Bronchial smooth muscle cell (primary cell): ENCODE data around the gene PTPRR. TPM values are rescaled to one million over a fixed set of nuclear protein-coding genes. Genes with fewer than 3 reads are reported as not detected.

Experiments used
- total RNA-seq: library from RNA; depleted of rRNA; stranded (reverse); fragments of >200 nt; gene quantifications from 2 replicates; pipeline ENCODE4 v1.2.1, GENCODE V29; 2014

Gene PTPRR
- total RNA-seq, result 0.09 TPM in 1 of 2 replicates, not detected in the other

DNA sequence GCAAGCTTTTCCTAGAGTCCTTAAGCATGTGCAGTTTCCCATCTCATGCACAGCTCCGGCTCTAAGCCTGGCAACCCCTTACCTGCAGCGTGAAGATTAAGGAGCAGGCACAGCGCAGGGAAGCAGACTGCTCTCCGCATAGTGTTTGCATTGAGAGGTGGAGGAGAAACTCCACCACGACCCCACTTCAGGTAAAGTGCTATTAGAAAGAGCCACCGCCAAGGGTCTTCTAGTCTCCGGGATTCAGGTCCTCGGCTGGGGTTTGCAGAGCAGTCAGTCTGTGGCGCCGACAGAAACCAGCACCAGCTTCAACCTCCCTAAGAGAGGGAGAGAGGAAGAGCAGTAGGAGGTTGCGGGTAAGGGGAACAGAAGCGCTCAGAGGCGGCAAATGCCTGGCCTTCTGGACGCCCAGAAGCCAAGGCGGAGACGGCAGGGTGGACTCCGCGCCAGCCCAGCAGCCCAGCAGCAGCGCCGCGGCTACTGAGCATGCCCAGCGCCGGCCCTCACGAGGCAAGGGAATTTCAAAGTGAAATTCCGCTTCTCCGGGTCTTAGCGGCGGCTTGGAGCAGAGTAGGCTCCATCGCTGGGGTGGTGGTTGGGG lies at the start of gene PTPRR:
TSS of gene PTPRR (minus strand) at position 488 of the 601 bp plus-strand sequence. CDS start at position 140, 348 bp downstream.

DNA sequence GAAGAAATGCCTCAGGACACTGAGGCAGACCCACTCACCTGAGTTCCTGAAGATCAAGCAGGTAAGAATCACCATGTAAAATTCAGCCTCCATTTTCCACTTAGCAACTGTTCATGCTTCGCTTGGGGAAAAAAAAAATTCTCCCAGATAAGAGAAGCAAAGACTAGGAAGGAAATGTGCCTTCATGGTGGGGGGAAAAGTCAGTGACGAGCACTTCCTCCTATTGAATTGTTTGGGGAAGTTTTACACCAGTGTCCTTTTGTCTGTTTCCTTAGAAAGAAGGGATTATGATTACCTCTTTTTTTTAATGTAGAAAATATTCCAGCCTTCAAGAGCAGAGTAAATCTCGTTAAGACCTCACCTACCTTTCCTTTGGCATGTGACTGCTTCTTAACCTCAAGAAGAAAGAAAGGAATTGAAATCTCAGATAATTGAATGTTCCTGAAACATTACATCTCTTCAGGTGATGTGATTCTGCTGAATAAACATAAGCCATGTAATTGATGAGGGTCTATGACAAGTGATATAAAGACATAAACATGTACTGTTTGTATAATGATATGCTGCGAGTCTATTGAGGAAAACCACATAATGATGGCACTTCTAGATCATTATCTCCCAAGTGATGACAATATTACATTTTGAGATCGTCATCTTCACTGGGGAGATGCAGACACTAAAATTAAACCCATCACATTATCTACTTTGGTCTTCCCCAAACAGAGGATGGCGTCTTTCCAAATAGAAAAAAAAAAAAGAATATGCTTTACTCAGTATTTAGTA lies 283.0 kb downstream of the PTPRR start, which contains the start of gene PTPRB:
TSS of gene PTPRB (minus strand) at position 127 of the 783 bp plus-strand sequence. CDS start at position 93, 34 bp downstream.

Other genes starting within 250 kb of the PTPRR start
- gene TSPAN8, start 237.3 kb upstream of the PTPRR start, total RNA-seq, result not detected in 2 replicates